H1 (cell line): Measurements from ENCODE around the gene CUL2. TPM values are rescaled to one million over a fixed set of nuclear protein-coding genes. Genes with fewer than 3 reads are reported as not detected.

ENCODE experiments used
- CTCF ChIA-PET: fragments of 300-600 bp; sonication (Branson Sonifier 250); formaldehyde crosslinking; loops from one replicate; lab custom pipeline; 2021; ENCODE audit not compliant: partially characterized antibody; lab: Charles Lee
- POLR2A ChIA-PET: fragments of 300-600 bp; sonication (Branson Sonifier 250); formaldehyde crosslinking; loops from one replicate; lab custom pipeline; 2021; ENCODE audit warnings: inconsistent platforms; ENCODE audit not compliant: partially characterized antibody; lab: Charles Lee
- DNase-seq, 2 experiments: peaks; one replicate each; pipeline versions ENCODE4 v3.0.0 to v3.0.0-alpha.2; 2010 to 2022; ENCODE audit warnings: low spot score in 2 of 2, low read depth in 1 of 2, mixed read lengths in 1 of 2
- FAIRE-seq: peaks from 2 replicates; lab custom pipeline; 2011; peaks lifted over from hg19 to GRCh38; lab: Jason Lieb, UNC
- H2AFZ ChIP-seq: 2 replicates; pipeline ENCODE4 v1.8.1; 2012; ENCODE audit warnings: low read length, inconsistent platforms
- H2AK5ac ChIP-seq: 2 replicates; pipeline ENCODE4 v1.6.1; 2013; ENCODE audit warnings: low read depth, low read length
- H2BK120ac ChIP-seq: replicated peaks from 2 replicates; pipeline ENCODE3; 2013; ENCODE audit warnings: low read depth, low read length, inconsistent platforms
- H2BK12ac ChIP-seq: 2 replicates; pipeline ENCODE4 v1.6.1; 2013; ENCODE audit warnings: low read depth, low read length
- H2BK15ac ChIP-seq: 2 replicates; pipeline ENCODE4 v1.6.1; 2013; ENCODE audit warnings: low read length
- H2BK20ac ChIP-seq: 2 replicates; pipeline ENCODE4 v1.6.1; 2013; ENCODE audit warnings: low read length
- H2BK5ac ChIP-seq: 2 replicates; pipeline ENCODE4 v1.6.1; 2013; ENCODE audit warnings: low read depth, low read length
- H3K14ac ChIP-seq: 2 replicates; pipeline ENCODE4 v1.6.1; 2013; ENCODE audit warnings: inconsistent platforms; ENCODE audit not compliant: insufficient read length
- H3K18ac ChIP-seq: 2 replicates; pipeline ENCODE4 v1.6.1; 2013; ENCODE audit warnings: low read length; ENCODE audit errors: extremely low read depth
- H3K23ac ChIP-seq: 2 replicates; pipeline ENCODE4 v1.6.1; 2013; ENCODE audit warnings: inconsistent platforms; ENCODE audit not compliant: insufficient read length
- H3K23me2 ChIP-seq: 2 replicates; pipeline ENCODE4 v1.6.1; 2013; ENCODE audit warnings: low read depth, low read length
- H3K27ac ChIP-seq: 2 replicates; pipeline ENCODE4 v1.6.1; 2011; ENCODE audit warnings: low read depth, low read length, inconsistent platforms
- H3K27me3 ChIP-seq, 4 experiments: replicated peaks in 1 of 4; 1 replicate in 1 of 4; 2 replicates in 3 of 4; pipeline versions ENCODE4 v1.6.1 to v1.8.1; 2011 to 2013; ENCODE audit warnings: low read length in 3 of 4, mild to moderate bottlenecking in 3 of 4, inconsistent platforms in 2 of 4, mixed read lengths in 2 of 4, moderate library complexity in 1 of 4; ENCODE audit not compliant: control insufficient read depth in 3 of 4, insufficient read depth in 3 of 4; ENCODE audit errors: extremely low read depth in 1 of 4
- H3K36me3 ChIP-seq, 4 experiments: 2 replicates each; pipeline versions ENCODE4 v1.6.1 to v1.8.1; 2011 to 2013; ENCODE audit warnings: mild to moderate bottlenecking in 4 of 4, low read length in 3 of 4, moderate library complexity in 2 of 4, control low read depth in 1 of 4, inconsistent platforms in 1 of 4; ENCODE audit not compliant: insufficient read depth in 4 of 4, control insufficient read depth in 2 of 4
- H3K4ac ChIP-seq: replicated peaks from 2 replicates; pipeline ENCODE3; 2013; ENCODE audit warnings: low read length, low read depth, mixed read lengths, inconsistent platforms; ENCODE audit not compliant: insufficient read length
- H3K4me1 ChIP-seq, 4 experiments: replicated peaks in 1 of 4; 1 replicate in 1 of 4; 2 replicates in 3 of 4; pipeline versions ENCODE4 v1.6.1 to v1.8.1; 2011 to 2013; ENCODE audit warnings: low read length in 3 of 4, inconsistent platforms in 2 of 4, mixed read lengths in 1 of 4; ENCODE audit not compliant: insufficient read depth in 4 of 4, control insufficient read depth in 3 of 4
- H3K4me2 ChIP-seq, 2 experiments: 2 replicates each; pipeline versions ENCODE4 v1.6.1 to v1.8.1; 2011 to 2013; ENCODE audit warnings: low read depth in 2 of 2, low read length in 2 of 2, control low read depth in 1 of 2, inconsistent platforms in 1 of 2, mild to moderate bottlenecking in 1 of 2; ENCODE audit not compliant: insufficient read depth in 1 of 2
- H3K4me3 ChIP-seq, 4 experiments: fragments of 200-600, 300-600 bp in 1 of 4; sonication (generic), shearing (Covaris generic), sonication (Bioruptor Twin) in 1 of 4; 2 replicates each; pipeline versions ENCODE4 v1.5.1 to v1.8.1; 2011 to 2016; ENCODE audit warnings: low read length in 4 of 4, low read depth in 3 of 4, control low read depth in 2 of 4, inconsistent platforms in 2 of 4, mild to moderate bottlenecking in 2 of 4, mixed read lengths in 1 of 4, moderate library complexity in 1 of 4; ENCODE audit not compliant: insufficient read depth in 2 of 4; ENCODE audit errors: extremely low read depth in 1 of 4
- H3K56ac ChIP-seq: replicated peaks from 2 replicates; pipeline ENCODE3; 2013; ENCODE audit warnings: low read depth, mild to moderate bottlenecking, mixed read lengths, low read length, inconsistent platforms; ENCODE audit not compliant: insufficient read length
- H3K79me1 ChIP-seq: 2 replicates; pipeline ENCODE4 v1.6.1; 2013; ENCODE audit warnings: low read depth, low read length, control low read depth
- H3K79me2 ChIP-seq, 2 experiments: 2 replicates each; pipeline versions ENCODE4 v1.6.1 to v1.8.1; 2012 to 2013; ENCODE audit warnings: low read length in 2 of 2, mild to moderate bottlenecking in 2 of 2, inconsistent platforms in 1 of 2; ENCODE audit not compliant: insufficient read depth in 2 of 2, control insufficient read depth in 1 of 2
- H3K9ac ChIP-seq, 4 experiments: replicated peaks in 1 of 4; 1 replicate in 1 of 4; 2 replicates in 3 of 4; pipeline versions ENCODE4 v1.6.1 to v1.8.1; 2011 to 2013; ENCODE audit warnings: low read depth in 3 of 4, low read length in 3 of 4, control low read depth in 2 of 4, mild to moderate bottlenecking in 2 of 4, moderate library complexity in 2 of 4, inconsistent platforms in 1 of 4; ENCODE audit errors: extremely low read depth in 1 of 4
- H3K9me3 ChIP-seq, 2 experiments: 2 replicates each; pipeline versions ENCODE4 v1.6.1 to v1.8.1; 2012 to 2013; ENCODE audit warnings: mild to moderate bottlenecking in 2 of 2, moderate library complexity in 2 of 2, control low read depth in 1 of 2, inconsistent platforms in 1 of 2, low read depth in 1 of 2, low read length in 1 of 2, mixed read lengths in 1 of 2; ENCODE audit not compliant: insufficient read depth in 2 of 2
- H4K20me1 ChIP-seq, 2 experiments: replicated peaks in 1 of 2; 2 replicates each; pipeline versions ENCODE3 to v1.8.1; 2011 to 2013; ENCODE audit warnings: inconsistent platforms in 2 of 2, low read length in 2 of 2, mild to moderate bottlenecking in 1 of 2; ENCODE audit not compliant: insufficient read depth in 2 of 2, control insufficient read depth in 1 of 2
- H4K5ac ChIP-seq: 2 replicates; pipeline ENCODE4 v1.6.1; 2013; ENCODE audit warnings: low read length, low read depth, mixed read lengths, inconsistent platforms; ENCODE audit not compliant: insufficient read length
- H4K8ac ChIP-seq: 2 replicates; pipeline ENCODE4 v1.8.0; 2013; ENCODE audit warnings: mild to moderate bottlenecking, moderate library complexity, low read length, inconsistent platforms; ENCODE audit not compliant: insufficient read depth; ENCODE audit errors: extremely low read depth
- H4K91ac ChIP-seq: replicated peaks from 2 replicates; pipeline ENCODE3; 2013; ENCODE audit warnings: low read length, mixed read lengths, inconsistent platforms; ENCODE audit not compliant: insufficient read length
- ATF2 ChIP-seq: IDR thresholded peaks from 2 replicates; pipeline ENCODE4 v1.6.1; 2012; ENCODE audit warnings: low read length, inconsistent platforms
- CEBPB ChIP-seq: IDR thresholded peaks from 2 replicates; pipeline ENCODE4 v1.6.1; 2012; ENCODE audit warnings: low read depth, low read length
- PHF8 ChIP-seq: fragments of 200-600 bp; sonication (generic); conservative IDR thresholded peaks from 2 replicates; pipeline ENCODE4 v1.7.1; 2012; ENCODE audit warnings: low read depth, mild to moderate bottlenecking, inconsistent platforms, low read length, moderate library complexity
- RAD21 ChIP-seq, 2 experiments: IDR thresholded peaks in 1 of 2; conservative IDR thresholded peaks in 1 of 2; 2 replicates each; pipeline ENCODE4 v1.6.1; 2011; ENCODE audit warnings: low read depth in 2 of 2, low read length in 2 of 2, improper control_type of control experiment in 1 of 2, inconsistent platforms in 1 of 2, mild to moderate bottlenecking in 1 of 2, moderate library complexity in 1 of 2
- TCF12 ChIP-seq: IDR thresholded peaks from 2 replicates; pipeline ENCODE4 v1.6.1; 2011; ENCODE audit warnings: low read depth, mild to moderate bottlenecking, low read length
- WGBS, 2 experiments: shearing (Covaris generic) in 1 of 2; methylation state at CpG; one replicate each; pipeline versions ENCODE4 v1.1.6 to v1.1.7; 2013 to 2015; ENCODE audit warnings: low lambda C conversion rate in 2 of 2, mixed read lengths in 2 of 2, inconsistent platforms in 1 of 2, low coverage in 1 of 2, missing lambda C conversion rate in 1 of 2; ENCODE audit not compliant: insufficient replicate concordance in 2 of 2, insufficient coverage in 1 of 2, insufficient read length in 1 of 2; ENCODE audit errors: extremely low coverage in 1 of 2, missing lambda C conversion rate in 1 of 2; 5-methylcytosine and 5-hydroxymethylcytosine counted together
- polyA plus RNA-seq, 7 experiments: library from polyadenylated mRNA; depleted of rRNA in 3 of 7; stranded (reverse) in 5 of 7; unstranded in 2 of 7; fragments of >200 nt in 5 of 7; fragments of 200-250 nt in 2 of 7; gene quantifications; 1 replicate in 5 of 7; 2 replicates in 1 of 7; 4 replicates in 1 of 7; pipeline versions ENCODE4 v1.2.1 to v1.2.3, GENCODE V29; 2011 to 2013; ENCODE audit warnings: missing spikeins in 2 of 7, mixed read lengths in 2 of 7
- total RNA-seq: library from RNA; stranded (reverse); fragmentation: NEBNext Ultra II Directional; extraction: Animal tissue kit (Norgen Biotek cat#: 25700); gene quantifications from 2 replicates; pipeline ENCODE4 v1.2.1, GENCODE V29; 2021

CUL2 gene
- total and polyA plus RNA-seq, 2 of the 8 experiments (the other 6 are each of a cell fraction or from before 2014, with no cell fraction given), result 10.2 to 43.1 TPM

- 85% methylated on average over 3 of the region's 3 CpGs; no CpG with 5 or more reads in 1 of the 2 experiments for WGBS, 2 experiments
- no peak overlapping the region for H3K27ac ChIP-seq
- H3K14ac ChIP-seq, result no peak overlapping the region
- H2AFZ ChIP-seq, result no peak overlapping the region
- no peak overlapping the region for H4K5ac ChIP-seq
- H2BK120ac ChIP-seq, result no peak overlapping the region
- H3K27me3 ChIP-seq, result no peaks in the 10 kb centered on the region
- H3K18ac ChIP-seq, result no peak overlapping the region
- DNase-seq (no peak), FAIRE-seq (no peak)
- no peak overlapping the region for H2BK5ac ChIP-seq
- no peak overlapping the region for H2BK12ac ChIP-seq
- H3K23ac ChIP-seq, result no peak overlapping the region
- H3K4ac ChIP-seq, result no peak overlapping the region
- no peaks in the 10 kb centered on the region for H3K79me1 ChIP-seq
- no peak overlapping the region for H2AK5ac ChIP-seq
- no peak overlapping the region; the same call in 1 of the 2 replicates for H2BK20ac ChIP-seq
- no peak overlapping the region for H4K8ac ChIP-seq
- H3K56ac ChIP-seq, result no peak overlapping the region
- H4K20me1 ChIP-seq, result no peaks in the 10 kb centered on the region
- H3K4me3 ChIP-seq, result no peak overlapping the region
- H3K9ac ChIP-seq, result no peak overlapping the region
- H3K23me2 ChIP-seq, result no peaks in the 10 kb centered on the region
- no peaks in the 10 kb centered on the region for H3K79me2 ChIP-seq
- POLR2A ChIA-PET, result interaction anchor here (2.7 kb wide), 1 partner anchor 8 kb away, joined by 6 read pairs; no protein-coding TSS in a partner anchor
- H3K36me3 ChIP-seq, result no peaks in the 10 kb centered on the region
- peaks cover 0 to 8% (median 1%) of the 10 kb centered on the region in 4 experiments; a peak in 4 of 7 replicates for H3K4me1 ChIP-seq
- H4K91ac ChIP-seq, result no peak overlapping the region
- H3K4me2 ChIP-seq, result no peak overlapping the region
- CTCF ChIA-PET, result interaction anchor here (1.0 to 2.6 kb wide), 2 partner anchors 10 to 23 kb away, joined by 4 to 13 read pairs; no protein-coding TSS in a partner anchor
- H3K9me3 ChIP-seq, result no peaks in the 10 kb centered on the region
- H2BK15ac ChIP-seq, result no peak overlapping the region
- no peak for TF ChIP-seq PHF8
- TF ChIP-seq RAD21 (IDR thresholded peaks at IDR 0.05 in 1 of 2, conservative IDR thresholded peaks at IDR 0.05 in 1 of 2; ENCODE audit: low read depth in 2 of 2, low read length in 2 of 2), result no peak
- TF ChIP-seq TCF12, result no peak
- TF ChIP-seq CEBPB, result no peak
- no peak for TF ChIP-seq ATF2
Measured at GRCh38 chr10:35004651-35005050, 85.5 kb downstream of the CUL2 start.
